KOPT-K1 (cell line): ENCODE data around the gene PLEKHJ1.

Source experiments
- H3K27ac ChIP-seq: fragments of 200-600 bp; sonication (generic); 2 replicates; pipeline ENCODE4 v1.5.1; 2016; ENCODE audit warnings: antibody characterized with exemption, mild to moderate bottlenecking, low read depth, low read length; ENCODE audit not compliant: poor library complexity, severe bottlenecking
- H3K36me3 ChIP-seq: fragments of 200-600 bp; sonication (generic); 2 replicates; pipeline ENCODE4 v1.5.1; 2017; ENCODE audit warnings: antibody characterized with exemption, mild to moderate bottlenecking, low read length, moderate library complexity; ENCODE audit not compliant: insufficient read depth
- H3K9me3 ChIP-seq: fragments of 200-600 bp; sonication (generic); 2 replicates; pipeline ENCODE4 v1.5.1; 2017; ENCODE audit warnings: antibody characterized with exemption, low read length, mild to moderate bottlenecking; ENCODE audit not compliant: insufficient read depth, poor library complexity, severe bottlenecking

PLEKHJ1 gene

GRCh38 chr19:2246801-2247361, 10.8 kb upstream of the PLEKHJ1 start:
- H3K36me3 ChIP-seq, result peaks cover 98% of the 10 kb centered on the region
- H3K9me3 ChIP-seq, result no peaks in the 10 kb centered on the region
- no peak overlapping the region for H3K27ac ChIP-seq

- H3K36me3 ChIP-seq, result peaks cover 100% of the 10 kb centered on the region
- H3K9me3 ChIP-seq, result no peaks in the 10 kb centered on the region
- H3K27ac ChIP-seq, result no peak overlapping the region
Observed at GRCh38 chr19:2246014-2246620, 10.0 kb upstream of the PLEKHJ1 start.

GRCh38 chr19:2245273-2245672, 9.1 kb upstream of the PLEKHJ1 start:
- Histone ChIP-seq H3K27ac (no peak overlapping the region), H3K9me3 (no peaks in the 10 kb centered on the region), H3K36me3 (peaks cover 100% of the 10 kb centered on the region)

- H3K9me3 ChIP-seq, result no peaks in the 10 kb centered on the region
- H3K36me3 ChIP-seq, result peaks cover 95% of the 10 kb centered on the region
- no peak overlapping the region for H3K27ac ChIP-seq
Observed at GRCh38 chr19:2244486-2244885, 8.4 kb upstream of the PLEKHJ1 start.

- Histone ChIP-seq H3K27ac (no peak overlapping the region), H3K9me3 (no peaks in the 10 kb centered on the region), H3K36me3 (peaks cover 91% of the 10 kb centered on the region)
Observed at GRCh38 chr19:2244125-2244411, 7.9 kb upstream of the PLEKHJ1 start.

GRCh38 chr19:2243274-2244124, 7.4 kb upstream of the PLEKHJ1 start:
- peaks cover 90% of the 10 kb centered on the region for H3K36me3 ChIP-seq
- H3K27ac ChIP-seq, result no peak overlapping the region
- H3K9me3 ChIP-seq, result no peaks in the 10 kb centered on the region

- Histone ChIP-seq H3K36me3 (peaks cover 90% of the 10 kb centered on the region), H3K9me3 (no peaks in the 10 kb centered on the region), H3K27ac (no peak overlapping the region)
Observed at GRCh38 chr19:2242816-2243215, 6.7 kb upstream of the PLEKHJ1 start.

GRCh38 chr19:2242092-2242537, 6.0 kb upstream of the PLEKHJ1 start:
- Histone ChIP-seq H3K9me3 (no peaks in the 10 kb centered on the region), H3K36me3 (peaks cover 83% of the 10 kb centered on the region), H3K27ac (no peak overlapping the region)

- H3K27ac ChIP-seq, result peak overlapping the region; percentile 55
- H3K9me3 ChIP-seq, result no peaks in the 10 kb centered on the region
- peaks cover 73% of the 10 kb centered on the region for H3K36me3 ChIP-seq
Observed at GRCh38 chr19:2240881-2241760, 5.0 kb upstream of the PLEKHJ1 start.

- H3K36me3 ChIP-seq, result peaks cover 62% of the 10 kb centered on the region
Observed at GRCh38 chr19:2239771-2240770, 3.9 kb upstream of the PLEKHJ1 start.

GRCh38 chr19:2239173-2239572, 3.0 kb upstream of the PLEKHJ1 start:
- Histone ChIP-seq H3K27ac (peak overlapping the region; percentile 55), H3K9me3 (no peaks in the 10 kb centered on the region), H3K36me3 (peaks cover 58% of the 10 kb centered on the region)

More at GRCh38 chr19:2239771-2240770, 3.9 kb upstream of the PLEKHJ1 start:
- H3K27ac ChIP-seq, result peak overlapping the region; percentile 55
- H3K9me3 ChIP-seq, result no peaks in the 10 kb centered on the region

GRCh38 chr19:2237869-2238153, 1.7 kb upstream of the PLEKHJ1 start:
- H3K9me3 ChIP-seq, result no peaks in the 10 kb centered on the region
- H3K36me3 ChIP-seq, result peaks cover 58% of the 10 kb centered on the region
- peak overlapping the region; percentile 93 for H3K27ac ChIP-seq

- Histone ChIP-seq H3K9me3 (no peaks in the 10 kb centered on the region), H3K27ac (peak overlapping the region; percentile 93), H3K36me3 (peaks cover 58% of the 10 kb centered on the region)
Observed at GRCh38 chr19:2237051-2237868, 1.1 kb upstream of the PLEKHJ1 start.

- H3K9me3 ChIP-seq, result no peaks in the 10 kb centered on the region
- peak overlapping the region; percentile 93 for H3K27ac ChIP-seq
- peaks cover 58% of the 10 kb centered on the region for H3K36me3 ChIP-seq
Observed at GRCh38 chr19:2236064-2236313, 140 bp downstream of the PLEKHJ1 start.
